ACHN (cell line): Measurements from ENCODE around the gene C16orf86.

ENCODE experiments used
- DNase-seq: peaks from one replicate; pipeline ENCODE4 v3.0.0-alpha.2; 2015
- in situ Hi-C: cut with HindIII; loops from 2 replicates; pipeline ENCODE4 v1.10.0; 2017; ENCODE audit warnings: low sequenced_read_pairs, low pct_ligation_motif_present, low pct_unique_long_range_greater_than_20kb

The C16orf86 gene

GRCh38 chr16:67663877-67664222, 2.8 kb upstream of the C16orf86 start:
- DNase-seq: no peak
- in situ Hi-C loops: no loop called here

GRCh38 chr16:67664258-67664657, 2.4 kb upstream of the C16orf86 start:
- in situ Hi-C loops: no loop called here
- no peak for DNase-seq

DNA sequence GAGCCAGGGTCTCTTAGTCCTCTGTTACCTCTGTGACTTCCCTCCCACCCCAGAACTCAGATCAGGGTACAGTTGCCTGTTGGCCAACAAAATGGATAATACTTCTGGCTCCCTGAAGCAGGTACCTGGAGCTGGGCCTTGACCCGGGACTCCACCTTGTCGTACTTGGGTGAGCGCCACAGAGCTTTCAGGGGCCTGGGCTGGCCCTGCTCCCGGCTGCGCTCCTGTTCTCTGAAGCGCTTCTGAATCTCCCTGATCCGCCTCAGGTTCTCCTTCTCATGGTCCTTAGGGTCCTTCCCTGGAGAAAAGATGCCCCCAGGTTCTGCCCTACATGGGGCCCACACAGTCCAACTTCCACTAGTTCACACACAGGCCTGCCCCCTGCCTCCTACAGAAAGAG, 1.7 kb upstream of the C16orf86 start:
- DNase-seq: no peak
- in situ Hi-C loops: no loop called here

DNA sequence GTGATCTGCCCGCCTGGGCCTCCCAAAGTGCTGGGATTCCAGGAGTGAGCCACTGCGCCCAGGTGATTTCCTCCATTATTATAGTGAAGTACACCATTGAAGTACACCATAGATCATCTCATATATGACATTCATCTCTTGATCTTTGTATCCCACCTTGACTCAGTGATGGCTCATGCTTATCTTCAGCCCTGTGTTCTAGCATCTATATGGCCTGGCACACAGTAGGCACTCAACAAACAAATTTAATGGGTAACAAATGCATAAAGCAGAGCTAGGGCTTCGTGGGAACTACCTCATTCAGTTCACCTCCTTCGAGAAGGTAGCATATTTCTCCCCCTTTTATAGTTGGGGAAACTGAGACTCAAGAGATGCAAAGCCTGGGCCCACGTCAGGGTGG, 1.0 kb upstream of the C16orf86 start:
- in situ Hi-C loops: no loop called here
- no peak for DNase-seq

DNA sequence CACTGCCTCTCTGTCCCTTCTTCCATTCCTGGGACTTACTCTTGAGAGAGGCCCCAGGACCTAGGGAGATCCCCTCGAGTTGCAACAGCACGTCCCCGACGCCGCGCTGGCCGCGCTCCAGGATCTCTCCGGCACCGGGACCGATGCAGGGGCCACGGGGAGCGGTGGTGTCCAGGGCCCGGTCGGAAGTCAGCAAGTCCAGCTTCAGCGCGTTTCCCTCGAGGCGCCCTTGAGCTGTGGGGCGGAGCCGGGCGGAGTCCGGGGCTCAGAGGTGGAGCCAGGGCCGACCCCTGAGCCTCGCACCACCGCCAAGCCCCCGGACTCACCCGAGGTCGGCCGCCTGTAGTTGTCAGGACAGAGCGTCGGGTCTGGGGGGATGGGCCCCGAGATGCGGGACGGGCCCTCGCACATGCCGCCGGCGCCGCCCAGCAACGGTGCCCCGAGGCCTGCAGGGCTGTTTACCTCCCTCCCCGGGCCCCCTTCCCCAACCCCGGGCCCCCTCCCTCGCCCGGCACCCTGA, 522 bp upstream of the C16orf86 start:
- DNase-seq: peak; percentile 61
- in situ Hi-C loops: no loop called here

- DNase-seq: no peak
- in situ Hi-C loops: no loop called here
Measured at GRCh38 chr16:67667453-67667816, 821 bp downstream of the C16orf86 start.

- DNase-seq: peak; percentile 97
- in situ Hi-C loops: no loop called here
Measured at GRCh38 chr16:67667817-67668494, 1.3 kb downstream of the C16orf86 start.

- no peak for DNase-seq
- in situ Hi-C loops: no loop called here
Measured at GRCh38 chr16:67668495-67669157, 2.0 kb downstream of the C16orf86 start.

GRCh38 chr16:67669499-67670101, 3.0 kb downstream of the C16orf86 start:
- no peak for DNase-seq
- in situ Hi-C loops: no loop called here

- in situ Hi-C loops: no loop called here
- no peak for DNase-seq
Measured at GRCh38 chr16:67672306-67672705, 5.7 kb downstream of the C16orf86 start.

DNA sequence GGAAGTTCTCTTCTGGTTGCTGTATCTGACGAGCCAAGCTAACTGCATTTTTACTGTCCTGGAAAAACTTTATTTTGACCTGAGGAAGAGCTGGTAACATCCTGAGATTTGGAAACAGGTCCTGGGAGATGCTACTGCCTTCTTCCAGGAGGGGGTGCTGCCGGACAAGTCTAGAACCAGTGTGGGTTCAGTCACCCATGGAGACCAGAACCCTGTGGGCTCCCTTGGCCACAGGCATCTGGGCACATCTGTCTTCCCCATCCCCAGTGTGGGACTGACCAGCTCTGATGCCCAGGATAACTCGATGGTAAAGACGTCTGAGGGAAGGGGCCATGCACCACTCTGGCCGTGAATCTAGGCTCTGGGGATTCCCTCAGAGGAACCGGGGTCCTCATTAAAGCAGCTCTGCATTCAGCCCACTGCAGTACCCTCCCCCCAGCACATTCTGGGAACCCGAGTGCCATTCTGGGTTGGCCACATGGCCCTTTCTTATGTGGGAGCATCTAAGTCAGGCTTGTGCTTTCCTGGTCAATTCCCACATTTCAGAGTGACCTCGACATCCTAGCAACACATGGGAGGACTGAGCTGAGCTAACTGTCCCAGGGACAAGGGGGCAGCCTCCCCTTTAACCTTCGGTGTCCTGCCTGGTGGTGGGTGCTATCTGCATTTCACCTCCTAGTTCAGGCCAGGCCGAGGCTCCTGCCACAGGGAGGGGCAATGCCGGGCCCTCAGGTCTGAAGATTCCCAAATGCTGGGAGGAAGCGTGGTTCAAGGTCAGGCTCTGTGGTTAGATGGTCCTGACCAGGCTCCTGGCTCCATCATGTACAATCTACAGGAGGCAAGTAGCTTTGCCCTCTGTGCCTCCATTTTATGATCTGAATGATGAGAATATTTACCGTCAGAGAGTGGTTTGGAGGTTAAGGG, 6.4 kb downstream of the C16orf86 start:
- in situ Hi-C loops: no loop called here
- DNase-seq: peak; percentile 79

DNA sequence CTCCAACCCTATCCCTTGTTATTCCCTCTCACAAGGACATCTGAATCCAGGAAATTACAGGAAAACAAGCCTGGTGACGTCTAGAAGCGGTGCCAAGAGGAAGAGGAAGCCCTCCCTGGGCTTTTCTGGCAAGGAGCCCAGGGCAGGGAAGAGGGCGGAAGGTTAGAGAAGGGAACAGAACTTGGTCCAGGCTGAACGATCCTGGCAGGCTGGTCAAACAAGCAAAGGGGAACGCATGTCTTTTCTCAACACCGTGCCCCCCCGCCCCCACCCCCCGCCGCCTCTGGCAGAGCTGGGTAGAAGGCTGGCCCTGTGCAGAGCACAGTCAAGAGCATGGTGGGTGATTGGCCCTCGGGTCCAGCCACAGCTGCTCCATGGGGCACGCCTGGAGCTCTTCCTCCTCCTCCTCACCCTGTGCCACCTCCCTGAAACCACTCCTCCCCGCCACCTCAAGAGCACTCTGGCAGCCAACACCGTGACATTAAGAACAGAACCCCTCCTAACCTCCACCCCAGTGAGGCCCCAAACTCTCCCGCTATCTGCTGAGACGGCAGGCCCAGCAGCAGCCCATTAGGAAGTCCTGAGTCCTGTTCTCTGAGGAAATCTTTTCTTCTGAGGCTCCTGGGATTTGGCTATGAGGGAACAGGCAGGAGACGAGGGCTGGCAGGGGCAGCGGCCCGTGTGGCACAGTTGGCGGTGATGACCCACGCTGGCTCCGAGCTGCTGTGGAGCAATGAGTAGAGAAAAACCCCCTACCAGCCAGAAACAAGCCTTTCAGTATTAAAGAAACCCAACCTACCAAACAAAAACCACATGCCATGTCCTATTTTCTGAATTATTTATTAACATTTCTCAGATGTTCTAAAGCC, 7.3 kb downstream of the C16orf86 start:
- in situ Hi-C loops: no loop called here
- no peak for DNase-seq

DNA sequence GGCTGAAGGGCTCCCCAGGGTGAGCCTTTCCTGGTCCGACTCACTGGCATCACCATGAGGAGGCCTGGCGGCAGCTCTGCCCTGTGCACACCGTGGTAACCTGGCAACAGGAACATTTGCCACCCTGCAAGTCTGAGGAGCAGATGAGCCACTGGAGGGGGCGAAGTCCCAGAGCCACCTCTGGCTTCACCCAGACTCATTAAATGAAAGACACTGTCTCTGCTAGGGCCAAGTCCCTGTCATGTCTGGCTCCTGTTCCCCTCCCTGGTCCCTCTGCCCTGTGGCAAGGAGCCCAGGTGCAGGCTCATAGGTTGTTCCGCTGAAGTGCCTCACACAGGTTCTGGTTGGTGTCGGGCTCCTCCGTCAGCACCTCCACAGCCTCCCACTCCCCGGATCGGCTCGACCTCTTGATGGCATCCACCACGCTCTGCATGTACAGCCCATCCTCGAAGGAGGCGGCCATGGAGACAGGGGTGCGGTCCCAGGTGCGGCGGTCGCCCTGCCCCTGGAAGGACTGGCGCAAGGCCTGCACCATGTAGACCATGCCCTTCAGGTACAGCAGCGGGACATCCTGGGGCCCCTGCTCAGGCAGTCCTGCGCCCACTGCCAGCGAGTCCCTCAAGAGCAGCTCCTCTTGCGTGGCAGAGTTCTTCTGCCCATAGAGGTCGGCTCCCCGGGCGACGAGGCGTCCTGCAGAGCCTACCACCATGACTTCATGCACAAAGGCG, 8.4 kb downstream of the C16orf86 start:
- DNase-seq: no peak
- in situ Hi-C loops: no loop called here

GRCh38 chr16:67675579-67675935, 8.9 kb downstream of the C16orf86 start:
- in situ Hi-C loops: no loop called here
- DNase-seq: no peak

DNA sequence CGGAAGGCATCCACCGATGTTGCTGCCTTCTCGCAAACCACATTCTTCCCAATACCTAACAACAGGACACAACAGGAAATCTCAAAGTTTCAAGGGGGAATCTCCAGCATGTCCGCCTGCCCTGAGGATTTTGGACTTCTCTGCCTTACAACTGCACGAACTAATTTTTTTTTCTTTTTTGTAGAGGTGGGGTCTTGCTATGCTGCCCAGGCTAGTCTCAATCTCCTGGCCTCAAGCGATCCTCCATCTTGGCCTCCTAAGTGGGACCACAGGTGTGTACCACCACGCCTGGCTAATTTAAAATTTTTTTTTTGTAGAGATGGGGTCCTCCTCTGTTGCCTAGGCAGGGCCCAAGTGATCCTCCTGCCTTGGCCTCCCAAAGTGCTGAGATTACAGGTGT, 9.4 kb downstream of the C16orf86 start:
- no peak for DNase-seq
- in situ Hi-C loops: no loop called here

- no peak for DNase-seq
- in situ Hi-C loops: no loop called here
Measured at GRCh38 chr16:67676516-67676915, 9.9 kb downstream of the C16orf86 start.

DNA sequence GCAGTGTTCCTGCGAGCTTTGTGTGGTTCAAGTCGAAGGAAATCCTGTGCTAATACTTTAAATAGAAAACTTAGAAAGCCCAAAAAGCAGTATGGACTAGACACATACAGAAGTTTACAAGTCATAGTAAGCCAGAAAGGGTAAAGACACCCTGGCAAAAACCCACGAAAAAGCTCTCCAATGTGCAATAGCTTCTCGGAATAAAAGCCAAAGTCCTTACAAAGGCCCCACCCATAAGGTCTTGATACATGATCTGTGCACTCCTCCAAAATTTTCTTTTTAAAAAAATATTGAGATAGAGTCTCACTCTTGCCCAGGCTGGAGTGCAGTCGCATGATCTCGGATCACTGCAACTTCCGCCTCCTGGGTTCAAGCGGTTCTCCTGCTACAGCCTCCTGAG, 10.3 kb downstream of the C16orf86 start:
- in situ Hi-C loops: no loop called here
- no peak for DNase-seq

DNA sequence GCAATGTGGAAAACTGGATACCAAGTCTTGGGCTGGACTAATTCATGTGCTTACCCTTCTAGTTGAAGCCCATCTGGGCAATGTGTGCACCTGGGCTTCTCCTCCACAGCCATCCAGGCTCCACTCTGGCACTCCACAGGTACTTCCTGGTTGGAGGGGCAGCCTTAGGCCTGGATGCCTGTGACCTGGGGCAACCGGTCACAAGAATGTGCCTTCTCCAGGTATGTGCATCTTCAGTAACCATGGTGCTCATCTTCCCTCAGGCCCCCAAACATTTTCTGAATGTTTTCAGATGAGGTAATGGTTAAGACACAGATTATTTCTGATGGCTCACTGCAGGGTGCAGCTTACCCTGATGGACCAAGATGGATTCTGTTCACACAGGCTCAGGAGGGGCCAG, 11.1 kb downstream of the C16orf86 start:
- in situ Hi-C loops: no loop called here
- DNase-seq: no peak
